NOMO-1 treated with dmso at 0.1 percent for 144 hours (cell line): ENCODE data around the gene H3-3A.

Experiments
- DNase-seq: peaks from one replicate; lab custom pipeline; 2025; ENCODE audit not compliant: unreplicated experiment; lab: John Stamatoyannopoulos, UW

Gene H3-3A

DNA sequence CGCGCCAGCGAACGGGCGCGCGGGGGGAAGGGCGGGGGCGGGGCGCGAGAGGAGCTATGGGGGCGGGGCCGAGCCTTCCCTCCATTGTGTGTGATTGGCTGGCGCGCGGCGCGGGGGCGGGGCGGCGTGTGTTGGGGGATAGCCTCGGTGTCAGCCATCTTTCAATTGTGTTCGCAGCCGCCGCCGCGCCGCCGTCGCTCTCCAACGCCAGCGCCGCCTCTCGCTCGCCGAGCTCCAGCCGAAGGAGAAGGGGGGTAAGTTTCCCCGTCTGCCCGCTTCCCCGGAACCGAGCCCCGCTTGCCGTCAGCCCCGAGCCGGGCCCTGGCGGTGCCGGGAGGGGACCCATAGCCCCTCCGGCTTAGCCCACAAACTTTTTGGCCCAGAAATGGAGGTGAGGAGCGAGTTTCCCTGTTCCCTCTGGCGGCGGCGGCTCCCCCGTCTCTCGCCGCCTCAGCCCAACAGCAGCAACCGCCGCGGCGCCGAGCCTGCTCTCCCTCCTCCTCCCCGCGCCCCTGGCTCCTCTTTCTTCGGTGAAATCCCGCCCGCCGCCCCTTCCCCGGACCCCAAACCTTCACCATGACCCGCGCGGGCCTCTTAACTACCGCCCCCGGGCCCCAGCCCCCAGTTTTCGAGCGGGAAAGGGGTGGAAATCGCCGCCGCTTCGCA lies at the start of gene H3-3A:
Gene H3-3A (plus strand): TSS at position 159 of the 666 bp plus-strand sequence. CDS start 1,636 bp downstream, outside the sequence.
- DNase-seq = peak; percentile 86

- no peak for DNase-seq
Observed at GRCh38 chr1:226017070-226017469, 45.4 kb upstream of the H3-3A start.

GRCh38 chr1:226019572-226019971 lies 42.9 kb upstream of the H3-3A start:
- DNase-seq = no peak

GRCh38 chr1:226021401-226021800 lies 41.1 kb upstream of the H3-3A start:
- no peak for DNase-seq

DNA sequence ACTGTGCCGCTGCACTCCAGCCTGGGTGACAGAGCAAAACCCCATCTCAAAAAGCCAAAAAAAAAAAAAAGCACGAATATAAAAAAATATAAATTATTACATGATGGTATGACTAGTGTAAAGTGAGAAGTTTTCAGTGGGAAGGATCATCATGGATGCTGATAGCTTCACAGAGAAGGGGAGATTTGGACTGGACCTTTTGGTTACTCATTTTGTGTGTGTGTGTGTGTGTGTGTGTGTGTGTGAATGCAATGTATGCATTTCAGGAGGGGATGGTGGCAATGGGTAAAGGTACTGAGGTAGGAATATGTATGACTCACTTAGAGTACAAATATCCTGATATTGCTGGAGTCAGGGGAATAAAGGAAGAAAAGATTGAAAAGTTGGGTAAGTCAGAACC lies 40.7 kb upstream of the H3-3A start:
- DNase-seq = no peak

GRCh38 chr1:226023735-226024134 lies 38.8 kb upstream of the H3-3A start:
- DNase-seq = no peak

DNA sequence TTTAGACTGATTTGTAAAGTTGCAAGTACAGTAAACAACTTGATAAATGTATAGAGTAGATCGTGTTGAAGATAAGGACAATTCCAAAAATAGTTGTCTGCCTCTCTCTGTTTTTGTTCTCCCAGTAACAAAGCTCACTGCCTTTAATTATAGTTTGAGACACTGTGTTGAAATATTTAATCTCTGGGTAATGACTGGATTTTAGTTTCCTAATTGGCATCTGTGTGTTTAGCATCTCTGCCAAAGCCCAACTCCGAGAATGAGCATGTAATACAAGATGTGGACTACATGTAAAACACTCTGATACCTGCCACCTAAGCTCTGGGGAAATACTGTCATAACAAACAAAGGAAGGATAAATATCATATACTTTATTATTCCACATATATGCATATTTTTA lies 35.7 kb upstream of the H3-3A start:
- no peak for DNase-seq

DNA sequence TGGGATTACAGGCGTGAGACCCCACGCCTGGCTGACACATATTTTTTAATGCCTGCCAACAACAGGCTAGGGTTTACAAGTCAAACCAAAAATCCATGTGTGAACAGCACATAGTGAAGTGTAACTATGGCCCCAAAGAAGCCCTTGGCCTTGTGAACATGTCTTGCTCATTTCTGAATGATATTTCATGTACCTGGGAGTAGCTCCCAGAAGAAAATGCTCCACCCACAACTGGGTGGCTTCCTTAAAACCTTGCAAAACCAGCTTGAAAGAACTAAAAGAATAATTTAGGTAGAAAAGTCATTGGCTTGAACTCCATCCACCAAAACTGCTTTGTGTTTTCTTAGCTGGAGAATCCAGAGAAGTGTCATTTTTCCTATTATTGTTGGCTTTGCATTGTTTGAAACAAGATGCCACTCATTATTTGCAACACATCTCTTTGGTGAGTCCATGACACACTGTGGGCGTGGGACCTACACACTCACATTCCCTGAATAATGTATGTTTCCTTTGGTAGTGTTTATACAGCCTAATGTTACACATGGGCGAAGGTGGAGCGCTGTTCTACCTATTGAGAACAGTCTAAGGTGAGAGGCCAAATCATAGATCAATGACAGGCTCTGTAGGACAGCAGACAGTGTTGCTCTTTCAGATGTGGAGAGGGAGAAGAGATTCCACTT lies 34.8 kb upstream of the H3-3A start:
- DNase-seq = no peak

DNA sequence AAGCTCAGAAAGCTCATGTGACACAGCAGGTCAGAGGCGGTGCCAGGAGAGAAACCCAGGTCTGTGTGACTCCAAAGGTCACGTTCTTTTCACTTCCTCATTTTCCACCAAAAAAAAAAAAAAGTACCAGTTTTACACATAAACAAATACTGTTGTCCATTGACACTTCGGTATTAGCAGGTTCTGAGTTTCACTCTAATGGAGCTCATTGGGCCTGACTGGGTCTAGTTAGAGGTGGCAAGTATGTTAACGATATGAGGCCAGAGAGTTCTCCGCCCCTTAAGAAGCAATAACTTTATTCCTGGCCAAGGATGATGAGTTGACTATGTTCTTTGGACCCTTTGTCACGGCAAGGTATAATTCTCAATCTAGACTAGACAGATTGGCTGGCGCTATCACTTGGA lies 33.4 kb upstream of the H3-3A start:
- DNase-seq = peak; percentile 70

DNA sequence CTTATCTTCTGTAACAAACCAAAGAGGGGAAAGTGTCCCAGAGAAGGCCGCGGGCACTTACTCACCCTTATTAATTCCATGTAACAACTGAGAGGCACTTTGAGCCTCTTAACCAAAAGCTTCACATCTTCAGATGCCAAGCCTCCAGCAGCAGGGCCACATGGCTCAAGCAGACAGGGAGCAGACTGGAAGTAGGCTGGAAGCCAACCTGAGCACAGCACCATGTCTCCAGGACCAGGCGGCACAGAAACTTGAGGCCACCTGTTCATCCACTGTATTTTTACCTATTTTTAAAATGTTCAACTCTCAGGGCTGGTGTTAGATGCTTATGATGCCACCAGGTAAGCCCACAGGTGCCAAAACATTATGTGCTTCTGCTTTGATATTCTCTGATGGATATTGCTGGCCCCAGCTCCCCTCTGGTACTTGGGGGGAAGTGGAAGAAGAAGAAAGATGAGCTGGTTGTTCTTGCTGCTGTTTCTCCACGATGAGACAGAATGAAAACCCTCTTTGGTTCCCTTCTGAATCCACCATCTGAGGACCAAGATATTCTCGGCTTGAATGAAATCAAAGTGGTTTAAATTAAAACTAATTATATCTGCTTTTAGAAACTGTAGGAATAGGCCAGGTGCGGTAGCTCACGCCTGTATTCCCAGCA lies 32.8 kb upstream of the H3-3A start:
- no peak for DNase-seq

GRCh38 chr1:226033582-226033981 lies 28.9 kb upstream of the H3-3A start:
- no peak for DNase-seq

DNA sequence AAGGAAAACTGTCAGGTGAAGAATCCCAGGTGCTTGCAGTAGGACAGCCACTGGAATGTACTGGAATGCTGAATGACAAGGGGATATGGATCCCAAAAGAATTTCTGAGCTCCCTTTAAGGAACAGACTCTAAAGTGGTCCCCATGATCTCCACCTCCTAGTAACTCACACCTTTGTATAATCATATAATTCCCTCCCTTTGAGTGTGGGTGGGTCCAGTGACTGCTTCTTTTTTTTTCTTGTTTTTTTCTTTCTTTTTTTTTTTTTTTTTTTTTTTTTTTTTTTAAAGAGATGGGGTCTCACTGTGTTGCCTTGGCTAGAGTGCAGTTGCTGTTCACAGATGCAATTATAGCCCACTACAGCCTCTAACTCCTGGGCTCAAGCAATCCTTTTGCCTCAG lies 28.5 kb upstream of the H3-3A start:
- DNase-seq = no peak

DNA sequence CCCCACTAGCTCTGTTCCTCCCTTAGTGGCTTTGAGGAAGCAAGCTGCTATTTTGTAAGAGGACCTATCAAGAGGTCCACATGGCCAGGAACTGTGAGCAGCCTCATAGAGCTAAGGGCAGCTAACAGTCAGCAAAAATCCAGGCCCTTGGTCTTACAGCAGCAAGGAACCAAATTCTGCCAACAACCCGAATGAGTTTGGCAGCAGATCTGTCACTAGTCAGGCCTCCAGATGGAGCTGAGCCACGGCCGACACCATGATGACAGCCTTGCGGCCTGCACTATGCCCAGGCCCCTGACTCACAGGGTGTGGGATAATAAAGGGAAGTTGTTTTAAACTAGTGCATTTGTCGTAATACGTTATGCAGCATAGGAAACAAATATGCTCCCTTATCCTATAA lies 28.0 kb upstream of the H3-3A start:
- DNase-seq = peak; percentile 88

DNA sequence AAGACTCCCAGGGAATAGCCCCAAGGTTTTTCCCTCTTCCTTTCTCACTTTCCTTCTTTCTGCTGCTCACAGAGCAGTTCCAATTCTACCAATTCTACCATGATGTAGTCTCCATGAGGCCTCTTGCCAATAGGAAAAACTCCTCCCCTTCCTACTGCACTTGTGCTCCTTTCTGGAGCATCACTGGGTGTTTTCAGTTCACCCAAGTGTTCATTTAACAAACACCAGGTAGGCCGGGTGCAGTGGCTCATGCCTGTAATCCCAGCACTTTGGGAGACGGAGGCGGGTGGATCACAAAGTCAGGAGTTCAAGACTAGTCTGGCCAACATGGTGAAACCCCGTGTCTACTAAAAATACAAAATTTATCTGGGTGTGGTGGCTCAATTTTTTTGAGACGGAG lies 26.6 kb upstream of the H3-3A start:
- no peak for DNase-seq

DNA sequence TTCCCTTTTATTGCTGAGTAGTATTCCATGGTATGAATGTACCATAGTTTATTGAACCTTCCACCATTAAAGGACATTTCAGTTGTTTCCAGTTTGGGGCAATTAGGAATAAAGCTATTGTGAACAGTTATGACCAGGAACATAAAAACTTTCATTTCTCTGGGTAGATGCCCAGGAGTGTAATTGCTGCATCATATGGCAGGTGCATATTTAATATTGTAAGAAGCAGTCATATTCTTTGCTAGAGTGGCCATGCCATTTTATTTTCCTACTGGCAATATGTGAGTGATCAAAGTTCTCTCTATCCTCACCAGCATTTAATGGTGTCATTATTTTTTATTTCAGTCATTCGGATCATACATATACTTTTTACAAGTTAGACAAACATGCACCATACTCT lies 23.9 kb upstream of the H3-3A start:
- DNase-seq = no peak

DNA sequence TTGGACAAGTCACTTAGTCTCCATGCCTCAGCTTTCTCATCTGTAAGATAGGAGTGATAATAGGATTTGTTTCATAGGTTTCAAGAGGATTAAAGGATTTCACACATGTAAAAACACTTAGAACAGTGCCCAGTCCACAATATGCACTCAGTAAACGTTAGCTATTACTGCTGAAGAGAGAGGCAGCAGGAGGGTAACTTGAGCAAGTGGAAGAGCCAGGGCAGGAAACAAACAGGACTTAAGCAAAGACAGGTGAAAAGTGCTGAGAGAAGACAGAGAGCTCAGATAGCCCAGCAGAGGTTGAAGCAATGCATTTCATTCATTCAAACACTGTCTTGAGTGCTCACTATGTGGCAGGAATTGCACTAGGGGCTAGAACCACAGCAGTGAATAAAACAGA lies 21.1 kb upstream of the H3-3A start:
- no peak for DNase-seq

GRCh38 chr1:226044514-226045101 lies 17.9 kb upstream of the H3-3A start:
- no peak for DNase-seq

GRCh38 chr1:226046240-226046639 lies 16.3 kb upstream of the H3-3A start:
- DNase-seq = no peak

DNA sequence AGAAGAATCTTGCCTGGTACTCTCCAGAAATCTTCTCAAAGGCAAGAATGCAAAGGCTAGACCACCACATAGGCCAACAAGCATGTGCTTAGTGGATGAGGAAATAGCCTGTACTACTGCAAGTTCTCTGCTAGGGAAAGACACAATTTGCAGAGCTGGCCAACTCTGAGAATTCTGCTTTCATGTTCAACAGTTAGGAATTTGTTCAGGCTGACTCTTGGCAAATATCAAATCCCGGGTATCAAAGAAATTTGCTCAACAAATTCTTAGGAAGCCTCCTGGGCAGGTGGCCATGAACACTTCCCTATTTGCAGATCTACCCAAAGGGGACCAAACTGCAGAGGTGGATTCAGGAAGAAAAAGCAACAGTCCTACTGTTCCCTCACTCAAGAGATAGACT lies 15.0 kb upstream of the H3-3A start:
- DNase-seq = no peak

DNA sequence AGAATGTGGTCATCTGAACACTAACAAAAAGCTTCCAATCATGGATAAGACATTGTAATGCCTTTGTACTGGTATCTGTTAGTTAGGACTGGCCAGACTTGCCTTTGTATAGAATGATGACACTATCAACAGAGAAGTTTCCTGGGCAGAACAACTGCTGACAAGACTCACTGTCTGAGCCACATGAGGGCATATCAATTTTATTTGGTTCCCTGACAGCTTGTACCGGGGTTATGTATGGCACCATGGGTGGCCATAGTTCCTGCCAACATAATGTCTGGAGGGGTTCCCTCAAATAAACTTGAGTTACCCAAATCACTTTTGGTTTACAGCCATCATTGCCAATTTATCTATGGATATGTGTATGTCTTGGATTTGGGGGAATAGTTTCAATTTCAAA lies 13.6 kb upstream of the H3-3A start:
- no peak for DNase-seq

DNA sequence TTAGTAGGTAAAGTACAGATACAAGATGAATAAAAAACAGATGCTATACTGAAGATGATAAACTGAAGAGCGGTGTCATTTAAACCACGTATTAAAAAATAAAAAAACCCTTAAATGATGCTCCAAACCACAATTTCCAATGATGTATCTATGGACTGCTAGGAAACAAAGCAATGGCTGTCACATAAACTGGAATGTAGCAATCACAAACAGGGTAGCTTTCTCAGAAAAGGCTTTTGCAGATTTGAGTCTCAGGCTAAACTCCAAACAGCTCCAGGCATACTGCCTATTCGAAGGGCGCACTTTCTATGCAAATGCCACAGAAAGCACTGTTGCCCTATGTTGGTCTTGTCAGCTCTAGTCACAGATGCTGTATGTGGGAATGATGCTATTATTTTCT lies 12.4 kb upstream of the H3-3A start:
- no peak for DNase-seq

DNA sequence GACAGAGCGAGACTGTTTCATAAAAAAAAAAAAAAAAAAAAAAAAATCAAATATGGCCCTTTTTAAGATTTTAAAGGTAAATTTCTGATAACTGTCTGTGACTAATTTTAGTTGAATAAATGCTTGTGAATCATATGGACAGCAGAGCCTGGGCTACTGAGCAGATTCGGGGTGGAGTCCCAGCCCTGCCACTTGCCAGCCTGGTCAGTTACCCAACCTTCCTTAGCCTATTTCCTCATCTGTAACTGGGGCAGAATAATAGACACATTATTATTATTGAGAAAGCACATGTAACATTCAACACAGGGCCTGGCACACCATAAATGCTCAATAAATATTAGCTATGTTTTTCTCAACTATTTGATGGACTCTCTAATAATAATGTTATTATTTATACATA lies 11.2 kb upstream of the H3-3A start:
- peak; percentile 39 for DNase-seq
